Naive thymus-derived CD8-positive, alpha-beta T cell (primary cell): ENCODE data around the gene NDUFAF3. TPM values are rescaled to one million over a fixed set of nuclear protein-coding genes. Genes with fewer than 3 reads are reported as not detected.

Experiments used
- ATAC-seq, 2 donors: fragments of 150-1000 bp; cut with Tn5 transposase in 1 of 2; sonication (Bioruptor Pico), chemical (Tn5 transposase) in 1 of 2; 1 replicate in 1 of 2; 2 replicates in 1 of 2; pipeline ENCODE4 v1.10.0; 2021; ENCODE audit warnings: mild to moderate bottlenecking in 2 of 2, moderate library complexity in 2 of 2
- POLR2A ChIA-PET: fragments of 350-600 bp; sonication (Branson Sonifier 250); formaldehyde crosslinking; loops from one replicate; lab custom pipeline; 2021; ENCODE audit warnings: antibody characterized with exemption; lab: Charles Lee
- DNase-seq, 10 donors: peaks; one replicate each; pipeline versions ENCODE4 v3.0.0 to v3.0.0-alpha.2; 2020 to 2022
- H3K27ac Mint-ChIP-seq, 10 donors: one replicate each; pipeline ENCODE4 v1.8.0; 2020 to 2022; ENCODE audit warnings: mild to moderate bottlenecking in 10 of 10, mixed read lengths in 10 of 10, moderate library complexity in 4 of 10, inconsistent platforms in 1 of 10
- H3K27me3 Mint-ChIP-seq, 5 donors: one replicate each; pipeline ENCODE4 v1.8.0; 2021 to 2022; ENCODE audit warnings: mixed read lengths in 5 of 5
- H3K36me3 Mint-ChIP-seq, 3 donors: one replicate each; pipeline ENCODE4 v1.8.0; 2020 to 2022; ENCODE audit warnings: mixed read lengths in 3 of 3, mild to moderate bottlenecking in 2 of 3, inconsistent platforms in 1 of 3
- H3K4me1 Mint-ChIP-seq, 4 donors: one replicate each; pipeline ENCODE4 v1.8.0; 2021 to 2022; ENCODE audit warnings: mixed read lengths in 4 of 4
- H3K4me3 Mint-ChIP-seq, 10 donors: one replicate each; pipeline ENCODE4 v1.8.0; 2020 to 2022; ENCODE audit warnings: mild to moderate bottlenecking in 10 of 10, mixed read lengths in 10 of 10, moderate library complexity in 6 of 10, inconsistent platforms in 1 of 10
- H3K9me3 Mint-ChIP-seq, 9 donors: one replicate each; pipeline ENCODE4 v1.8.0; 2020 to 2022; ENCODE audit warnings: mixed read lengths in 9 of 9, mild to moderate bottlenecking in 3 of 9, inconsistent platforms in 1 of 9, moderate library complexity in 1 of 9
- polyA plus RNA-seq, 3 donors: library from polyadenylated mRNA; unstranded; fragments of 300-500 nt; fragmentation: Illumina TruSeq; gene quantifications; one replicate each; pipeline ENCODE4 v1.2.3, GENCODE V29; 2021
- total RNA-seq, 8 experiments: library from RNA in 2 of 8; stranded (reverse) in 2 of 8; gene quantifications; one replicate each; pipeline ENCODE4 v1.2.3 and lab custom pipeline; 2021 to 2026

Gene NDUFAF3
- total and polyA plus RNA-seq, 5 experiments from 2014 or later = 87.1 to 226 (median 140) TPM

GRCh38 chr3:49028673-49029562, 7.0 kb downstream of the NDUFAF3 start, which contains the start of gene IMPDH2:
Gene IMPDH2 (minus strand): TSS chr3:49029398. CDS start chr3:49029350, 48 bp downstream.
- Mint-ChIP-seq H3K36me3 (peaks cover 0 to 65% (median 9%) of the 10 kb centered on the region in 3 donors), H3K4me3 (peak within 1 kb of the TSS; percentile 87 to 96 (median 96)), H3K27ac (peak within 1 kb of the TSS; percentile 93 to 100 (median 99)), H3K9me3 (no peaks in the 10 kb centered on the region), H3K4me1 (peaks cover 19 to 45% (median 38%) of the 10 kb centered on the region in 4 donors), H3K27me3 (no peaks in the 10 kb centered on the region)
- POLR2A ChIA-PET = interaction anchor here (0.6 to 10.8 kb wide), 14 partner anchors 9 to 1036 kb away, joined by 3 to 194 read pairs (median 4); partner anchors contain the start of genes ARIH2, DALRD3, IP6K2 and KLHDC8B
- ATAC-seq = peak; percentile 92 to 93
- DNase-seq = peak; percentile 88 to 95 (median 92)

GRCh38 chr3:49029563-49029884, 7.6 kb downstream of the NDUFAF3 start:
- peak overlapping the region; percentile 87 to 96 (median 96) for H3K4me3 Mint-ChIP-seq
- H3K9me3 Mint-ChIP-seq = no peaks in the 10 kb centered on the region
- DNase-seq = no peak
- no peak for ATAC-seq
- no peaks in the 10 kb centered on the region for H3K27me3 Mint-ChIP-seq
- peak overlapping the region; percentile 93 to 100 (median 99) for H3K27ac Mint-ChIP-seq
- peaks cover 19 to 39% (median 35%) of the 10 kb centered on the region in 4 donors for H3K4me1 Mint-ChIP-seq
- POLR2A ChIA-PET = interaction anchor here (0.6 to 10.8 kb wide), 13 partner anchors 9 to 1037 kb away, joined by 3 to 194 read pairs (median 4); partner anchors contain the start of genes ARIH2, DALRD3, IP6K2 and KLHDC8B
- peaks cover 0 to 65% (median 9%) of the 10 kb centered on the region in 3 donors for H3K36me3 Mint-ChIP-seq

- Mint-ChIP-seq H3K4me1 (peaks cover 21 to 35% (median 30%) of the 10 kb centered on the region in 4 donors), H3K9me3 (no peaks in the 10 kb centered on the region), H3K4me3 (no peak overlapping the region), H3K27me3 (no peaks in the 10 kb centered on the region), H3K36me3 (peaks cover 0 to 65% (median 9%) of the 10 kb centered on the region in 3 donors), H3K27ac (peak overlapping the region in 8 of 10 donors; percentile 19 to 99 (median 82))
- POLR2A ChIA-PET = interaction anchor here (2.3 kb wide), 1 partner anchor 9 kb away, joined by 18 read pairs; the partner anchor contains the start of gene NDUFAF3
- DNase-seq (no peak), ATAC-seq (no peak)
These were observed 8.4 kb downstream of the NDUFAF3 start for GRCh38 chr3:49030321-49030720.

GRCh38 chr3:49032646-49033304, 10.9 kb downstream of the NDUFAF3 start:
- Mint-ChIP-seq H3K36me3 (peaks cover 0 to 77% (median 9%) of the 10 kb centered on the region in 3 donors), H3K4me1 (peaks cover 15 to 30% (median 20%) of the 10 kb centered on the region in 4 donors), H3K4me3 (no peak overlapping the region), H3K9me3 (no peaks in the 10 kb centered on the region), H3K27ac (peak overlapping the region in 3 of 10 donors; percentile 55 to 90 (median 66)), H3K27me3 (no peaks in the 10 kb centered on the region)
- ATAC-seq = no peak
- POLR2A ChIA-PET = interaction anchor here (1.0 kb wide), 1 partner anchor 11 kb away, joined by 5 read pairs; the partner anchor contains the start of gene NDUFAF3
- no peak for DNase-seq

GRCh38 chr3:49034650-49035049, 12.7 kb downstream of the NDUFAF3 start:
- Mint-ChIP-seq H3K9me3 (no peaks in the 10 kb centered on the region), H3K27me3 (no peaks in the 10 kb centered on the region), H3K36me3 (peaks cover 0 to 73% (median 9%) of the 10 kb centered on the region in 3 donors), H3K4me1 (peaks cover 2 to 14% (median 3%) of the 10 kb centered on the region in 4 donors), H3K27ac (peak overlapping the region in 3 of 10 donors; percentile 8 to 51 (median 16)), H3K4me3 (no peak overlapping the region)
- ATAC-seq (no peak), DNase-seq (no peak)
- POLR2A ChIA-PET = interaction anchor here (1.4 kb wide), 1 partner anchor 12 kb away, joined by 5 read pairs; the partner anchor contains the start of gene NDUFAF3

- Mint-ChIP-seq H3K36me3 (peaks cover 0 to 78% (median 9%) of the 10 kb centered on the region in 3 donors), H3K4me1 (peaks cover 0 to 11% (median 3%) of the 10 kb centered on the region in 4 donors), H3K4me3 (no peak overlapping the region), H3K27me3 (no peaks in the 10 kb centered on the region), H3K9me3 (no peaks in the 10 kb centered on the region), H3K27ac (peak overlapping the region in 2 of 10 donors; percentile 36 to 61)
- ATAC-seq (no peak), DNase-seq (no peak)
- POLR2A ChIA-PET = no interaction called here
These were observed 13.4 kb downstream of the NDUFAF3 start for GRCh38 chr3:49035281-49035680.

- H3K27ac Mint-ChIP-seq = peak overlapping the region in 3 of 10 donors; percentile 16 to 57 (median 51)
- H3K4me3 Mint-ChIP-seq = no peak overlapping the region
- peaks cover 9 to 32% (median 24%) of the 10 kb centered on the region in 4 donors for H3K4me1 Mint-ChIP-seq
- H3K27me3 Mint-ChIP-seq = no peaks in the 10 kb centered on the region
- ATAC-seq (no peak), DNase-seq (no peak)
- POLR2A ChIA-PET = interaction anchor here (0.9 kb wide), 1 partner anchor 67 kb away, joined by 4 read pairs; the partner anchor contains the start of gene USP19
- H3K9me3 Mint-ChIP-seq = no peaks in the 10 kb centered on the region
- H3K36me3 Mint-ChIP-seq = peaks cover 5 to 82% (median 19%) of the 10 kb centered on the region in 3 donors
These were observed 31.6 kb downstream of the NDUFAF3 start for GRCh38 chr3:49053543-49053942.

- peak overlapping the region in 8 of 10 donors; percentile 16 to 80 (median 58) for H3K27ac Mint-ChIP-seq
- POLR2A ChIA-PET = no interaction called here
These were observed 32.5 kb downstream of the NDUFAF3 start for GRCh38 chr3:49054344-49054862.

GRCh38 chr3:49057268-49057667, 35.3 kb downstream of the NDUFAF3 start:
- Mint-ChIP-seq H3K36me3 (peaks cover 5 to 87% (median 19%) of the 10 kb centered on the region in 3 donors), H3K4me3 (no peak overlapping the region), H3K9me3 (no peaks in the 10 kb centered on the region), H3K27ac (no peak overlapping the region), H3K27me3 (no peaks in the 10 kb centered on the region), H3K4me1 (peaks cover 3 to 13% (median 9%) of the 10 kb centered on the region in 4 donors)
- no peak for ATAC-seq
- POLR2A ChIA-PET = no interaction called here
- DNase-seq = no peak

More at GRCh38 chr3:49054344-49054862, 32.5 kb downstream of the NDUFAF3 start:
- no peaks in the 10 kb centered on the region for H3K27me3 Mint-ChIP-seq
- ATAC-seq (no peak), DNase-seq (no peak)
- H3K36me3 Mint-ChIP-seq = peaks cover 5 to 85% (median 19%) of the 10 kb centered on the region in 3 donors
- H3K4me3 Mint-ChIP-seq = no peak overlapping the region
- peaks cover 9 to 32% (median 24%) of the 10 kb centered on the region in 4 donors for H3K4me1 Mint-ChIP-seq
- no peaks in the 10 kb centered on the region for H3K9me3 Mint-ChIP-seq

- H3K27me3 Mint-ChIP-seq = no peaks in the 10 kb centered on the region
- H3K4me3 Mint-ChIP-seq = no peak overlapping the region
- H3K9me3 Mint-ChIP-seq = no peaks in the 10 kb centered on the region
- H3K27ac Mint-ChIP-seq = peak overlapping the region in 2 of 10 donors; percentile 23 to 75
- ATAC-seq (no peak), DNase-seq (no peak)
- POLR2A ChIA-PET = interaction anchor here (0.7 kb wide), 1 partner anchor 70 kb away, joined by 3 read pairs; no protein-coding TSS in a partner anchor
- peaks cover 5 to 87% (median 19%) of the 10 kb centered on the region in 3 donors for H3K36me3 Mint-ChIP-seq
- peaks cover 3 to 12% (median 7%) of the 10 kb centered on the region in 4 donors for H3K4me1 Mint-ChIP-seq
These were observed 36.1 kb downstream of the NDUFAF3 start for GRCh38 chr3:49058011-49058410.
